Smooth muscle cell (in vitro differentiated cells): ENCODE data around the gene RSPH1. TPM values are rescaled to one million over a fixed set of nuclear protein-coding genes. Genes with fewer than 3 reads are reported as not detected.
A peak's percentile ranks its signal among the peaks of the same experiment; 100 is the strongest.

Experiments used
- DNase-seq: peaks from one replicate; lab custom pipeline; 2025; ENCODE audit not compliant: unreplicated experiment; lab: John Stamatoyannopoulos, UW
- H2AFZ ChIP-seq: fragments of 200-600 bp; sonication (generic); 2 replicates; pipeline ENCODE4 v1.6.0; 2016; ENCODE audit warnings: antibody characterized with exemption, low read depth, mild to moderate bottlenecking
- H3F3A ChIP-seq: fragments of 200-600 bp; sonication (generic); 2 replicates; pipeline ENCODE4 v1.6.0; 2017; ENCODE audit warnings: antibody characterized with exemption, low read depth
- H3K27ac ChIP-seq: fragments of 200-600 bp; sonication (generic); 2 replicates; pipeline ENCODE4 v1.5.1; 2016; ENCODE audit warnings: low read depth, mild to moderate bottlenecking
- H3K27me3 ChIP-seq: fragments of 200-600 bp; sonication (generic); 2 replicates; pipeline ENCODE4 v1.6.1; 2016; ENCODE audit warnings: low read depth, mild to moderate bottlenecking
- H3K36me3 ChIP-seq: fragments of 200-600 bp; sonication (generic); 2 replicates; pipeline ENCODE4 v1.5.1; 2016; ENCODE audit warnings: low read depth
- H3K4me1 ChIP-seq: fragments of 200-600 bp; sonication (generic); 2 replicates; pipeline ENCODE4 v1.5.1; 2016; ENCODE audit warnings: low read depth
- H3K4me2 ChIP-seq: fragments of 200-600 bp; sonication (generic); 2 replicates; pipeline ENCODE4 v1.6.0; 2016; ENCODE audit warnings: mild to moderate bottlenecking
- H3K4me3 ChIP-seq: fragments of 200-600 bp; sonication (generic); 2 replicates; pipeline ENCODE4 v1.5.1; 2016; ENCODE audit warnings: mild to moderate bottlenecking
- H3K79me2 ChIP-seq: fragments of 200-600 bp; sonication (generic); 2 replicates; pipeline ENCODE4 v1.6.0; 2016; ENCODE audit warnings: low read depth, mild to moderate bottlenecking
- H3K9ac ChIP-seq: fragments of 200-600 bp; sonication (generic); 2 replicates; pipeline ENCODE4 v1.6.0; 2016; ENCODE audit warnings: low read depth
- H3K9me3 ChIP-seq: fragments of 200-600 bp; sonication (generic); replicated peaks from 2 replicates; pipeline ENCODE4 v1.5.1; 2016; ENCODE audit warnings: low read depth
- H4K20me1 ChIP-seq: fragments of 200-600 bp; sonication (generic); 2 replicates; pipeline ENCODE4 v1.6.0; 2016; ENCODE audit warnings: low read depth
- WGBS: methylation state at CpG from one replicate; pipeline ENCODE4 v1.1.7; 2016; ENCODE audit warnings: low lambda C conversion rate; 5-methylcytosine and 5-hydroxymethylcytosine counted together
- polyA plus RNA-seq: library from polyadenylated mRNA; unstranded; fragments of >200 nt; fragmentation: Nextera tagmentation; extraction: Ambion mirVana; gene quantifications from 2 replicates; pipeline ENCODE4 v1.2.1, GENCODE V29; 2016
- total RNA-seq: library from RNA; depleted of rRNA; stranded (reverse); fragments of >200 nt; gene quantifications from 2 replicates; pipeline ENCODE4 v1.2.3, GENCODE V29; 2014
- TF ChIP-seq, protein P1 (sequence below): fragments of 200-600 bp; sonication (generic); IDR thresholded peaks from 2 replicates; pipeline ENCODE4 v1.5.1; 2017; ENCODE audit warnings: borderline replicate concordance, mild to moderate bottlenecking, antibody characterized with exemption; ENCODE audit not compliant: insufficient read depth, poor library complexity, severe bottlenecking

The RSPH1 gene
- total and polyA plus RNA-seq, 2 experiments from 2014 or later: 0.16 TPM; not detected in 1

DNA sequence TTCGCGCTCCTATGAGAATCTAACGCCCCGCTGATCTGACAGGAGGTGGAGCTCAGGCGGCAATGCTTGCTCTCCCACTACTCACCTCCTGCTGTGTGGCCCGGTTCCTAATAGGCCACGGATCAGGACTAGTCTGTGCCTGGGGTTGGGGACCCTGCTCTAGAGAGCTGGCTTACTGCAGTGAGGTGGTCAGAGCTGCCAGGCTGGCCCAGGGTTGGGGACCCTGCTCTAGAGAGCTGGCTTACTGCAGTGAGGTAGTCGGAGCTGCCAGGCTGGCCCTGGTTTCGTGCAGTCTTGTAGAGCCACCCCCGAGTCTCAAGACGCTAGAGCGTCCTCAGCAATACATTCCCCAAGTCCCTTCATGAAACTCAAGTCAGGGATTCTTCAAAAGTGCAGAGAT lies 45.1 kb upstream of the RSPH1 start:
- Histone ChIP-seq H3F3A (peaks cover 10% of the 10 kb centered on the region), H3K27me3 (no peaks in the 10 kb centered on the region), H3K79me2 (no peaks in the 10 kb centered on the region), H2AFZ (no peak overlapping the region), H3K4me3 (no peak overlapping the region), H3K27ac (no peak overlapping the region), H3K4me1 (no peaks in the 10 kb centered on the region), H3K4me2 (no peak overlapping the region), H3K9me3 (no peaks in the 10 kb centered on the region), H4K20me1 (no peaks in the 10 kb centered on the region), H3K9ac (no peak overlapping the region), H3K36me3 (no peaks in the 10 kb centered on the region)
- 95% methylated on average over 12 of the region's 12 CpGs for WGBS
- no peak for DNase-seq
- TF ChIP-seq, protein P1, sequence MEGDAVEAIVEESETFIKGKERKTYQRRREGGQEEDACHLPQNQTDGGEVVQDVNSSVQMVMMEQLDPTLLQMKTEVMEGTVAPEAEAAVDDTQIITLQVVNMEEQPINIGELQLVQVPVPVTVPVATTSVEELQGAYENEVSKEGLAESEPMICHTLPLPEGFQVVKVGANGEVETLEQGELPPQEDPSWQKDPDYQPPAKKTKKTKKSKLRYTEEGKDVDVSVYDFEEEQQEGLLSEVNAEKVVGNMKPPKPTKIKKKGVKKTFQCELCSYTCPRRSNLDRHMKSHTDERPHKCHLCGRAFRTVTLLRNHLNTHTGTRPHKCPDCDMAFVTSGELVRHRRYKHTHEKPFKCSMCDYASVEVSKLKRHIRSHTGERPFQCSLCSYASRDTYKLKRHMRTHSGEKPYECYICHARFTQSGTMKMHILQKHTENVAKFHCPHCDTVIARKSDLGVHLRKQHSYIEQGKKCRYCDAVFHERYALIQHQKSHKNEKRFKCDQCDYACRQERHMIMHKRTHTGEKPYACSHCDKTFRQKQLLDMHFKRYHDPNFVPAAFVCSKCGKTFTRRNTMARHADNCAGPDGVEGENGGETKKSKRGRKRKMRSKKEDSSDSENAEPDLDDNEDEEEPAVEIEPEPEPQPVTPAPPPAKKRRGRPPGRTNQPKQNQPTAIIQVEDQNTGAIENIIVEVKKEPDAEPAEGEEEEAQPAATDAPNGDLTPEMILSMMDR: no peak

DNA sequence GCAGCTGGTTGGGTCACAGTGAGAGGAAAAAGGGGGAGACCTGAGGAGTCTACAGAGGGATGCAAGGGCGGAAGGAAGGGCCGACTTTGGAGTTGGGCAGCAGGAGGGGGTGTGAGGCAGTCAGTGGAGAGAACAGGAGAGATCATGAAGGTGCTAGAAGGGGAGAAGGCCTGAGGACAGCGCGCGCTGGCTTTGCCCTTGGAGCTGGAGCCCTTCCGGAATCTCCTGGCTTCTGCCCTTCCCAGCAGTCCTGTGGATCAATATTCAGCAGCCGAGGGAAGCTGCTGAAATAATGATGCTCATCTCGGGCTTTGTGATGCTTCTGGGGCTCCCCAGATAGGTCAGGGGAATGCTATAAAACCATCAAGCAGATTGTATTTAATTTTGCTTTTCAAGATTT lies 44.4 kb upstream of the RSPH1 start:
- H3K36me3 ChIP-seq: no peaks in the 10 kb centered on the region
- H3K4me3 ChIP-seq: no peak overlapping the region
- H3K4me1 ChIP-seq: no peaks in the 10 kb centered on the region
- H3K79me2 ChIP-seq: no peaks in the 10 kb centered on the region
- TF ChIP-seq, protein P1: no peak
- no peak overlapping the region for H3K27ac ChIP-seq
- DNase-seq: no peak
- 97% methylated on average over 8 of the region's 8 CpGs for WGBS
- no peaks in the 10 kb centered on the region for H3K27me3 ChIP-seq
- H2AFZ ChIP-seq: no peak overlapping the region
- H3F3A ChIP-seq: peaks cover 10% of the 10 kb centered on the region
- H3K9me3 ChIP-seq: no peaks in the 10 kb centered on the region
- H3K9ac ChIP-seq: no peak overlapping the region
- H4K20me1 ChIP-seq: no peaks in the 10 kb centered on the region
- H3K4me2 ChIP-seq: no peak overlapping the region

DNA sequence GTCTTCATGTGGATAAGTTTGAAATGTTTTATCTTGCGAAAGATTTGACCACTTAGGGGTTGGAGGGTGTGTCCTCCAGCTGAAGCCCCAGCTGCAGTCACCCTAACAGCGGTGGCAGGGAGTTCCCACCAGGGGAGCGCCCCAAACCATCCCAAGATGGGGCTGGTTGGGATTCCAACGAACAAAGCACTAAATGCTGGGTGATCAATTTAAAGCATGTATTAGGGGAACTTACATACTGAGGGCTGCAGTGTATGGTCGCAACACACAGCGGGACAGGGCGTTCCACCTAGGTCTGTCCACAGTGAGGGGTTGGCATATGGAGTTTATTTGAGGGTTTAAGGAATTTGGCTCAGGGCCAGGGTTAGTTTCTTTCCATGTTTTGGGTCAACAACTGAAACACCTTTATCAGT lies 43.9 kb upstream of the RSPH1 start:
- no peak overlapping the region for H3K4me2 ChIP-seq
- no peaks in the 10 kb centered on the region for H3K36me3 ChIP-seq
- DNase-seq: no peak
- peaks cover 10% of the 10 kb centered on the region for H3F3A ChIP-seq
- H3K9me3 ChIP-seq: no peaks in the 10 kb centered on the region
- H3K4me3 ChIP-seq: no peak overlapping the region
- 88% methylated on average over 7 of the region's 7 CpGs for WGBS
- H3K27ac ChIP-seq: no peak overlapping the region
- no peak overlapping the region for H3K9ac ChIP-seq
- no peaks in the 10 kb centered on the region for H3K4me1 ChIP-seq
- no peak overlapping the region for H2AFZ ChIP-seq
- no peaks in the 10 kb centered on the region for H3K27me3 ChIP-seq
- H4K20me1 ChIP-seq: no peaks in the 10 kb centered on the region
- TF ChIP-seq, protein P1: peak; percentile 20
- H3K79me2 ChIP-seq: no peaks in the 10 kb centered on the region

DNA sequence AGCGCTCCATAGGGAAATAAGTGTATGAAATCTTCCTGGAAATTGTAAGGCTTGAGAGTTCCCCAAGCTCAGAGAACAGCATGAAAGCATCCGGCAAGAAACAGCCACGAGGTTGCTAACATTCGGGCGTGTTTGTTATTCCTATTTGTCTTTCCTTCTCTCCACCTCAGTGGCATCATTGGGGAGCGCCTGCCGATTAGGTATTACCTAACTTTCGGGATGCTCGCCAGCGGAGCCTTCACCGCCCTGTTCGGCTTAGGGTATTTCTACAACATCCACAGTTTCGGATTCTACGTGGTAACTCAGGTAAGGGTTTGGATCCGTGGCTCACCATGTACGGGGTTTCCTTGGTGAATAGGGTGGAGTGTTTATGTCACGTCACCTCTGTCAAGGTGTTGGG lies 43.3 kb upstream of the RSPH1 start:
- DNase-seq: no peak
- H3K27me3 ChIP-seq: no peaks in the 10 kb centered on the region
- H3K9me3 ChIP-seq: no peaks in the 10 kb centered on the region
- no peak overlapping the region for H3K9ac ChIP-seq
- 81% methylated on average over 17 of the region's 17 CpGs for WGBS
- no peaks in the 10 kb centered on the region for H3K4me1 ChIP-seq
- H3F3A ChIP-seq: peaks cover 10% of the 10 kb centered on the region
- H3K79me2 ChIP-seq: no peaks in the 10 kb centered on the region
- H4K20me1 ChIP-seq: no peaks in the 10 kb centered on the region
- H3K4me3 ChIP-seq: no peak overlapping the region
- no peaks in the 10 kb centered on the region for H3K36me3 ChIP-seq
- no peak overlapping the region for H2AFZ ChIP-seq
- no peak overlapping the region for H3K4me2 ChIP-seq
- no peak overlapping the region for H3K27ac ChIP-seq
- TF ChIP-seq, protein P1: no peak
